NOMO-1 (cell line): ENCODE measurements around the gene RAC3.
A peak's percentile ranks its signal among the peaks of the same experiment; 100 is the strongest.

Experiments used
- DNase-seq, 2 experiments: peaks; one replicate each; lab custom pipeline; 2025; ENCODE audit not compliant: unreplicated experiment in 2 of 2; lab: John Stamatoyannopoulos, UW

Gene RAC3

DNA sequence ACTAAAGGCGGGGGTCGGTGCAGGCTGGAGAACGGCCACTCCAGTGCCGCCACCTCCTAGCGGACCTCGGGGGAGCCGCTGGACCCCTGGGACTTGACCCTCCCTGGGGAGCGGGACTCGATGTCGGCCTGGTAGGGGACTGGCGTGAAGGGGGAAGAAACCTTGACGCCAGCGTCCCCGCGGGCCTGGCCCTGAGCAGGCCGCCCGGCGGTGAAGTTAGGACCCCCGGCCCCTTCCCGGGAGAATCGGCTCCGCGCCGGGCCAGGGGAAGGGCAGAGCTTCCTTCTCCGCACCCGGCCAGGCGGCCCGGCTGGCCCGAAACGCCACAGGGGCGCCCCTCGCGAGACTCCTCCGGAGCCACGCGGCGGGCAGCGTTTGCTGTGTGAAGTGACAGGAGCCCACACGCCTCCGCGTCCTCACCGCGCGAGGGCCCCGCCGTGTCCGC lies 33.7 kb downstream of the RAC3 start:
- no peak for DNase-seq

DNA sequence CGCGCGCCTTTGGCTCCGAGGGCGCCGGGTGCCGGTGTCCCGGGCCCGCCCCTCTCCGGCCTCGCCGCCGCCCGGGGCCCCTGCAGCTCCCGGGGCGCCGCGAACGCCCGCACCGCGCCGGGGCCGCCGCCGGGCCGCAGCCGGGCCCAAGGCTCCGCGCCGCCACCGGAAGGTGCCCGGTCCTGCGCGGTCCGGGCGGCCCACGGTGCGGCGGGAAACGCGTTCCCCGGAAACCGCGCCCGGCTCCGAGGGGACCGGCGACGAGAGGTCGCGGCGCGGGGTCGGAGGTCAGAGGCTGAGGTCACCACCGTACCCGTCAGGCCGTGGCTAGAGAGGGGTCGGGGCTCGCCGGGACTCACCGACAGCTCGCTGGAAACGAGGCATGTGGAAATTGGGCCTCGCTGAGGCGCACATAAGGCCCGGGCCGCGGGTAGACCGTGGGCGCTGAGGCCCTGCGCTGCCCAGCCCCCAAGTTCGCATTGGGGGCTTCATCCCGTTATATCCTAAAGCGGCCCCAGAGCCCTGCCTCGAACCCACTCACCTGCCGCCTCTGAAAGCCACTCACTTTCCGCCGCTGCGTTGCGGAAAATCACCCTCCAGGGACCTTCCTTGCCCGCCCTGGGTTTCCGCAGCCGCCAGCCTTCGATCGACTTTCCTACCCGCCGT lies 34.3 kb downstream of the RAC3 start, which contains the start of gene DUS1L:
TSS of gene DUS1L (minus strand) at position 167 of the 666 bp plus-strand sequence. CDS start 745 bp downstream, outside the sequence.
- peak; percentile 22 to 42 for DNase-seq

DNA sequence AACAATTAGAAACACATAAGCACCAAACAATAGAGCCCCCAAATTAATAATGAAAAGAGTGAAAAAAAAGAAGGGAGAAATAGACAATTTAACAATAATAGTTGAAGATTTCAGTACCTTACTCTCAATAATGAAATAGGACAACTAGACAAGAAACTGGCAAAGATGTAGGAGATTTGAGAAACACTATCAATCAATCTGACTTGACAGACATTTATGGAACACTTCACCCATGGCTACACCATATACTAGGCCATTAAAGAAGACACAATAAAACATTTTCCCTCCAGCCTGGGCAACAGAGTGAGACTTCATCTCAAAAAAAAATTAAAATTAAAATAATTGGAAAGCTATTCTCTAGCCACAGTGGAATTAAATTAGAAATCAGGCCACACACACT lies 39.1 kb downstream of the RAC3 start:
- no peak for DNase-seq

DNA sequence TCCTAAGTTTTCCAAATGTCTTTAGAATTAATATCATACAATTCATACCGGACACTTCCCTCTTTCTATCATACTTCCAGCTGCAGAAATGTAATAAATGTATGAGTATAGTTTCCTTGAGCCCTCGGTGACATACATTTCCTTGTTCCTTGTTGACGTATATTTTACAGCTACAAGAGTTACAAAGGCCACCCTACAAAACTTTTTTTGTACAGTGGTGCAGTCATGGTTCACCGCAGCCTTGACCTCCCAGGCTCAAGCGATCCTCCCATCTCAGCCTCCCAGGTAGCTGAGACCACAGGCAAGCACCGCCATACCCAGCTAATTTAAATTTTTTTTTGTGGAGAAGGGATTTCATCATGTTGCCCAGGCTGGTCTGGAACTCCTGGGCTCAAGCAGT lies 41.3 kb downstream of the RAC3 start:
- DNase-seq: no peak

- no peak for DNase-seq
Observed at GRCh38 chr17:82073446-82073845, 42.0 kb downstream of the RAC3 start.

- no peak for DNase-seq
Observed at GRCh38 chr17:82076018-82076784, 44.7 kb downstream of the RAC3 start.

- no peak for DNase-seq
Observed at GRCh38 chr17:82076785-82077591, 45.5 kb downstream of the RAC3 start.

- no peak for DNase-seq
Observed at GRCh38 chr17:82077617-82078358, 46.3 kb downstream of the RAC3 start.

GRCh38 chr17:82078433-82078832 lies 47.0 kb downstream of the RAC3 start:
- no peak for DNase-seq

GRCh38 chr17:82079001-82079677 lies 47.7 kb downstream of the RAC3 start:
- DNase-seq: no peak

DNA sequence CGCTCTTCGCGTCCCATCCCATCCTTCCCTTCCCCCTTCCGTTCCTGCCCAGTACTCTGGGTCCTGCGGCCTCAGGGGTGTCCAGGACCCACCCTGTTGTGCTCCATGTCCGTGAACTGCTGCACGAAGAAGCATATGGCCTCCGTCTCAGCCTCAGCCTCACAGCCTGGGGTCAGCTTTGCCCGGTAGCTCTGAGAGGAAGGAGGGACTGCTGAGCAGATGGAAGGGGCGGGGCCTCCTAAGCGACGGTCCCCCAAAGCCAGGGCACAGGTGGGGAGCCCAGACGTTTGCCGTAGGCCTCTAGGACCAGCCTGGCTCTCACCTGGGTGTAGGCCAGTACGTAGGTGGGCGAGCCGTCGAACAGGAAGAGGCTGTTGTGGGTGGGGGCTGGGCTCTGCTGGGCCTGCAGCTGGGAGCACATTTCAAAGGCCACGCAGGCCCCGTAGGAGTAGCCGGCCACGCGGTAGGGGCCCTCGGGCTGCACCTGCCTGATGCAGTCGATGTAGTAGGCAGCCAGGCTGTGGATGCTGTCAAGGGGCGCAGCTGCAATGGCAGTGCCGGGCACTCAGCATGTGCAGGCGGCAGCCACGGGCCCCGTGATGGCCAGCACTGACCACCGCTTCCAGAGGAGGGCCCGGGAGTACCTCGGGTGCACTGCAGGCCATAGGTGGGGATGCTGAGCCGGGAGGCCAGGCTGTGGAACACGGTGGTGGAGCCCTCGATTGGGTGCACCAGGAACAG lies 48.7 kb downstream of the RAC3 start:
- no peak for DNase-seq

- DNase-seq: no peak
Observed at GRCh38 chr17:82080789-82081464, 49.4 kb downstream of the RAC3 start.

DNA sequence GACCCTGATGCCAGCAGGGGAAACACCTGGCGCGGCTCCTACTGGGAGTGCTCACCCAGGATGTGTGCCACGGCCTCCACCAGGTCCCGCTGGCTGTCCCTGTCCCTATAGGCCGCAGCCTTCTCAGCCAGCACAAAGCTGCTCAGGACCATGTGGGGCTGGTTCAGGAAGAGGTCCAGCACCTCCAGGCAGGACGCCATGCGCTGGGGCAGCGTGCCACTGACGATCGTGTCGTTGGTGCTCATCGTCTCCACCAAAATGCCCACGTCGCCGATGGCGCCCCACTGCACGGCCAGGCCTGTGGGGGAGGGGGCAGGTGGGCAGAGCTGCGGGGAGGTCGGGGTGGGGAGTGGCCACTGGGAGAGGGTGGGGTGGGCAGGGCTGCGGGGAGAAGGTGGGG lies 50.1 kb downstream of the RAC3 start:
- DNase-seq: no peak

- no peak for DNase-seq
Observed at GRCh38 chr17:82081966-82082365, 50.5 kb downstream of the RAC3 start.

GRCh38 chr17:82082456-82082855 lies 51.0 kb downstream of the RAC3 start:
- DNase-seq: no peak

- no peak for DNase-seq
Observed at GRCh38 chr17:82083009-82083408, 51.5 kb downstream of the RAC3 start.
